ENCODE data around the gene SMIM5.

SMIM5 gene

GRCh38 chr17:75681289-75681688, 48.1 kb downstream of the SMIM5 start:
- DNase-seq (ENCODE audit: low spot score): no peak
- TF ChIP-seq CTCF (IDR thresholded peaks at IDR 0.05; ENCODE audit: extremely low read depth, missing control alignments): no peak

- no peak for DNase-seq (ENCODE audit: low spot score)
- TF ChIP-seq CTCF (IDR thresholded peaks at IDR 0.05; ENCODE audit: extremely low read depth, missing control alignments): no peak
These were observed 50.3 kb downstream of the SMIM5 start for GRCh38 chr17:75683583-75683982.

GRCh38 chr17:75684249-75684648, 51.0 kb downstream of the SMIM5 start:
- no peak for TF ChIP-seq CTCF (IDR thresholded peaks at IDR 0.05; ENCODE audit: extremely low read depth, missing control alignments)
- no peak for DNase-seq (ENCODE audit: low spot score)

GRCh38 chr17:75684924-75685323, 51.7 kb downstream of the SMIM5 start:
- no peak for DNase-seq (ENCODE audit: low spot score)
- TF ChIP-seq CTCF (IDR thresholded peaks at IDR 0.05; ENCODE audit: extremely low read depth, missing control alignments): no peak

- no peak for DNase-seq (ENCODE audit: low spot score)
- no peak for TF ChIP-seq CTCF (IDR thresholded peaks at IDR 0.05; ENCODE audit: extremely low read depth, missing control alignments)
These were observed 52.3 kb downstream of the SMIM5 start for GRCh38 chr17:75685499-75685898.

- DNase-seq (ENCODE audit: low spot score): no peak
These were observed 55.1 kb downstream of the SMIM5 start for GRCh38 chr17:75688209-75688825.

GRCh38 chr17:75689441-75689873, 56.2 kb downstream of the SMIM5 start:
- peak; percentile 49 for DNase-seq (ENCODE audit: low spot score)
- no peak for TF ChIP-seq CTCF (IDR thresholded peaks at IDR 0.05; ENCODE audit: extremely low read depth, missing control alignments)

More at GRCh38 chr17:75688209-75688825, 55.1 kb downstream of the SMIM5 start:
- no peak for TF ChIP-seq CTCF (IDR thresholded peaks at IDR 0.05; ENCODE audit: extremely low read depth, missing control alignments)
